ENCODE data around the gene NDUFAF2. TPM values are rescaled to one million over a fixed set of nuclear protein-coding genes. Genes with fewer than 3 reads are reported as not detected.
"Not testable (repeated sequence)": the region's sequence is repeated elsewhere in the genome, so short reads cannot be mapped to it uniquely, and the experiment has no call there.

The NDUFAF2 gene
- total RNA-seq, 1 donor = 2.7 TPM

- no peak for DNase-seq (ENCODE audit: low read depth in 2 of 3, low spot score in 2 of 3)
Measured at GRCh38 chr5:61163905-61164304, 218.9 kb downstream of the NDUFAF2 start.

GRCh38 chr5:61167382-61167781 is 222.4 kb downstream of the NDUFAF2 start:
- peak in 2 of 3 donors; percentile 56 to 75 for DNase-seq (ENCODE audit: low read depth in 2 of 3, low spot score in 2 of 3)

GRCh38 chr5:61168951-61169350 is 223.9 kb downstream of the NDUFAF2 start:
- no peak for DNase-seq (ENCODE audit: low read depth in 2 of 3, low spot score in 2 of 3)

GRCh38 chr5:61171479-61171878 is 226.5 kb downstream of the NDUFAF2 start:
- no peak for DNase-seq (ENCODE audit: low read depth in 2 of 3, low spot score in 2 of 3)

GRCh38 chr5:61176631-61177030 is 231.6 kb downstream of the NDUFAF2 start:
- no peak for DNase-seq (ENCODE audit: low read depth in 2 of 3, low spot score in 2 of 3)

- DNase-seq (ENCODE audit: low read depth in 2 of 3, low spot score in 2 of 3) = no peak
Measured at GRCh38 chr5:61177070-61177469, 232.1 kb downstream of the NDUFAF2 start.

GRCh38 chr5:61177716-61178115 is 232.7 kb downstream of the NDUFAF2 start:
- DNase-seq (ENCODE audit: low read depth in 2 of 3, low spot score in 2 of 3) = no peak

GRCh38 chr5:61178702-61179101 is 233.7 kb downstream of the NDUFAF2 start:
- no peak for DNase-seq (ENCODE audit: low read depth in 2 of 3, low spot score in 2 of 3)

GRCh38 chr5:61180886-61181285 is 235.9 kb downstream of the NDUFAF2 start:
- DNase-seq (ENCODE audit: low read depth in 2 of 3, low spot score in 2 of 3) = no peak

GRCh38 chr5:61182449-61182848 is 237.4 kb downstream of the NDUFAF2 start:
- DNase-seq (ENCODE audit: low read depth in 2 of 3, low spot score in 2 of 3) = peak in 1 of 3 donors; percentile 60

GRCh38 chr5:61183538-61183937 is 238.5 kb downstream of the NDUFAF2 start:
- no peak for DNase-seq (ENCODE audit: low read depth in 2 of 3, low spot score in 2 of 3)

GRCh38 chr5:61184708-61185107 is 239.7 kb downstream of the NDUFAF2 start:
- DNase-seq (ENCODE audit: low read depth in 2 of 3, low spot score in 2 of 3) = no peak

GRCh38 chr5:61186634-61187033 is 241.6 kb downstream of the NDUFAF2 start:
- no peak for DNase-seq (ENCODE audit: low read depth in 2 of 3, low spot score in 2 of 3)

GRCh38 chr5:61187352-61187751 is 242.3 kb downstream of the NDUFAF2 start:
- DNase-seq (ENCODE audit: low read depth in 2 of 3, low spot score in 2 of 3) = not testable (repeated sequence)

- DNase-seq (ENCODE audit: low read depth in 2 of 3, low spot score in 2 of 3) = not testable (repeated sequence)
Measured at GRCh38 chr5:61187826-61188225, 242.8 kb downstream of the NDUFAF2 start.

- DNase-seq (ENCODE audit: low read depth in 2 of 3, low spot score in 2 of 3) = no peak
Measured at GRCh38 chr5:61198606-61199005, 253.6 kb downstream of the NDUFAF2 start.

- DNase-seq (ENCODE audit: low read depth in 2 of 3, low spot score in 2 of 3) = no peak
Measured at GRCh38 chr5:61200582-61201155, 255.7 kb downstream of the NDUFAF2 start.

GRCh38 chr5:61202213-61202612 is 257.2 kb downstream of the NDUFAF2 start:
- no peak for DNase-seq (ENCODE audit: low read depth in 2 of 3, low spot score in 2 of 3)

Other genes with a start within 250 kb of the NDUFAF2 start
- 3.8 TPM for gene DEPDC1B, start 245.0 kb upstream of the NDUFAF2 start, total RNA-seq
- gene ELOVL7, start 100.9 kb upstream of the NDUFAF2 start, total RNA-seq = 8.1 TPM
- 25.6 TPM for gene ERCC8, start 135 bp upstream of the NDUFAF2 start, total RNA-seq
- gene SMIM15, start 217.3 kb downstream of the NDUFAF2 start, total RNA-seq = 22.6 TPM